HEK293 (cell line): ENCODE data around the gene SRD5A3.

Experiments
- CTCF ChIA-PET: fragments of 350-600 bp; formaldehyde crosslinking; extraction: SDS; loops from one replicate; lab custom pipeline; 2021; ENCODE audit warnings: antibody characterized with exemption; lab: Yijun Ruan, JAX
- POLR2A ChIA-PET: fragments of 300-600 bp; formaldehyde crosslinking; extraction: SDS; loops from one replicate; lab custom pipeline; 2020; ENCODE audit warnings: antibody characterized with exemption, inconsistent platforms; lab: Yijun Ruan, JAX
- H3K27ac ChIP-seq: fragments of 200-500 bp; sonication (Bioruptor generic); 2 replicates; pipeline ENCODE4 v1.5.1; 2014; ENCODE audit warnings: low read depth, low read length, control low read depth, inconsistent platforms; ENCODE audit errors: extremely low read depth
- H3K36me3 ChIP-seq, 2 experiments: fragments of 200-500 bp in 1 of 2; sonication (Bioruptor generic) in 1 of 2; 1 replicate in 1 of 2; 2 replicates in 1 of 2; pipeline ENCODE4 v1.5.1; 2014 to 2017; ENCODE audit warnings: inconsistent platforms in 2 of 2, low read length in 2 of 2; ENCODE audit not compliant: control insufficient read depth in 2 of 2, insufficient read depth in 1 of 2
- H3K4me1 ChIP-seq: fragments of 200-500 bp; sonication (Bioruptor generic); 2 replicates; pipeline ENCODE4 v1.5.1; 2014; ENCODE audit warnings: mild to moderate bottlenecking, low read length, inconsistent platforms; ENCODE audit not compliant: control insufficient read depth, insufficient read depth
- H3K4me3 ChIP-seq: 2 replicates; pipeline ENCODE4 v1.5.1; 2011; ENCODE audit warnings: low read depth, mild to moderate bottlenecking, control low read depth, low read length, moderate library complexity
- H3K9me3 ChIP-seq: fragments of 200-500 bp; sonication (Bioruptor generic); 2 replicates; pipeline ENCODE4 v1.5.1; 2014; ENCODE audit warnings: low read depth, low read length, inconsistent platforms; ENCODE audit not compliant: control insufficient read depth, insufficient read depth
- GLI4 ChIP-seq: fragments of 450-650 bp; formaldehyde crosslinking; IDR thresholded peaks from 2 replicates; pipeline ENCODE4 v1.5.1; 2016; ENCODE audit warnings: missing biosample characterization, missing genetic modification characterization
- KLF8 ChIP-seq: fragments of 450-650 bp; formaldehyde crosslinking; IDR thresholded peaks from 2 replicates; pipeline ENCODE4 v1.5.1; 2016; ENCODE audit warnings: missing biosample characterization, missing genetic modification characterization
- REST ChIP-seq: fragments of 450-650 bp; formaldehyde crosslinking; IDR thresholded peaks from 2 replicates; pipeline ENCODE4 v1.5.1; 2016; ENCODE audit warnings: missing biosample characterization, missing genetic modification characterization
- SALL2 ChIP-seq: fragments of 450-650 bp; formaldehyde crosslinking; IDR thresholded peaks from 2 replicates; pipeline ENCODE4 v1.5.0; 2017; ENCODE audit warnings: missing biosample characterization, mild to moderate bottlenecking, missing genetic modification characterization, borderline replicate concordance
- SCRT2 ChIP-seq: fragments of 450-650 bp; formaldehyde crosslinking; IDR thresholded peaks from 2 replicates; pipeline ENCODE4 v1.5.1; 2016; ENCODE audit warnings: missing biosample characterization, missing genetic modification characterization
- WT1 ChIP-seq: fragments of 450-650 bp; formaldehyde crosslinking; IDR thresholded peaks from 2 replicates; pipeline ENCODE4 v1.5.1; 2016; ENCODE audit warnings: missing biosample characterization, missing genetic modification characterization
- ZBTB44 ChIP-seq: fragments of 450-650 bp; IDR thresholded peaks from 2 replicates; pipeline ENCODE4 v1.5.1; 2018; ENCODE audit warnings: missing biosample characterization, mild to moderate bottlenecking, missing genetic modification characterization
- ZEB2 ChIP-seq: fragments of 450-650 bp; formaldehyde crosslinking; IDR thresholded peaks from 2 replicates; pipeline ENCODE4 v1.5.1; 2016; ENCODE audit warnings: missing biosample characterization, missing genetic modification characterization
- ZFHX2 ChIP-seq: fragments of 450-650 bp; formaldehyde crosslinking; conservative IDR thresholded peaks from 2 replicates; pipeline ENCODE4 v1.5.1; 2016; ENCODE audit warnings: missing biosample characterization, missing genetic modification characterization
- ZFP41 ChIP-seq: fragments of 450-650 bp; formaldehyde crosslinking; IDR thresholded peaks from 2 replicates; pipeline ENCODE4 v1.5.1; 2016; ENCODE audit warnings: missing biosample characterization, missing genetic modification characterization, borderline replicate concordance
- ZNF157 ChIP-seq: fragments of 450-650 bp; formaldehyde crosslinking; IDR thresholded peaks from 2 replicates; pipeline ENCODE4 v1.5.1; 2016; ENCODE audit warnings: missing biosample characterization, missing genetic modification characterization
- ZNF175 ChIP-seq: fragments of 450-650 bp; formaldehyde crosslinking; IDR thresholded peaks from 2 replicates; pipeline ENCODE4 v1.5.1; 2016; ENCODE audit warnings: missing biosample characterization, missing genetic modification characterization
- ZNF26 ChIP-seq: fragments of 450-650 bp; formaldehyde crosslinking; IDR thresholded peaks from 2 replicates; pipeline ENCODE4 v1.5.1; 2016; ENCODE audit warnings: missing biosample characterization, missing genetic modification characterization
- ZNF324 ChIP-seq: fragments of 450-650 bp; formaldehyde crosslinking; IDR thresholded peaks from 2 replicates; pipeline ENCODE4 v1.5.1; 2016; ENCODE audit warnings: missing biosample characterization, missing genetic modification characterization
- ZNF335 ChIP-seq: fragments of 450-650 bp; formaldehyde crosslinking; conservative IDR thresholded peaks from 2 replicates; pipeline ENCODE4 v1.5.1; 2016; ENCODE audit warnings: missing biosample characterization, missing genetic modification characterization
- ZNF354C ChIP-seq: fragments of 450-650 bp; formaldehyde crosslinking; IDR thresholded peaks from 2 replicates; pipeline ENCODE4 v1.5.1; 2016; ENCODE audit warnings: missing biosample characterization, missing genetic modification characterization, low read depth, borderline replicate concordance
- ZNF488 ChIP-seq: fragments of 450-650 bp; formaldehyde crosslinking; IDR thresholded peaks from 2 replicates; pipeline ENCODE4 v1.5.1; 2016; ENCODE audit warnings: missing biosample characterization, missing genetic modification characterization
- ZNF530 ChIP-seq: fragments of 450-650 bp; formaldehyde crosslinking; IDR thresholded peaks from 2 replicates; pipeline ENCODE4 v1.5.1; 2016; ENCODE audit warnings: low read depth, missing biosample characterization, missing genetic modification characterization
- ZNF623 ChIP-seq: fragments of 450-650 bp; formaldehyde crosslinking; IDR thresholded peaks from 2 replicates; pipeline ENCODE4 v1.5.1; 2016; ENCODE audit warnings: missing biosample characterization, missing genetic modification characterization
- ZNF670 ChIP-seq: fragments of 450-650 bp; formaldehyde crosslinking; IDR thresholded peaks from 2 replicates; pipeline ENCODE4 v1.5.1; 2016; ENCODE audit warnings: missing biosample characterization, missing genetic modification characterization, low read depth
- ZNF707 ChIP-seq: fragments of 450-650 bp; formaldehyde crosslinking; IDR thresholded peaks from 2 replicates; pipeline ENCODE4 v1.5.1; 2016; ENCODE audit warnings: missing biosample characterization, missing genetic modification characterization
- ZNF747 ChIP-seq: fragments of 450-650 bp; formaldehyde crosslinking; IDR thresholded peaks from 2 replicates; pipeline ENCODE4 v1.5.1; 2016; ENCODE audit warnings: missing biosample characterization, missing genetic modification characterization
- ZNF776 ChIP-seq: fragments of 450-650 bp; formaldehyde crosslinking; IDR thresholded peaks from 2 replicates; pipeline ENCODE4 v1.5.0; 2017; ENCODE audit warnings: missing biosample characterization, missing genetic modification characterization, borderline replicate concordance
- ZNF785 ChIP-seq: fragments of 450-650 bp; formaldehyde crosslinking; IDR thresholded peaks from 2 replicates; pipeline ENCODE4 v1.5.1; 2016; ENCODE audit warnings: missing biosample characterization, missing genetic modification characterization
- ZNF791 ChIP-seq: fragments of 450-650 bp; formaldehyde crosslinking; IDR thresholded peaks from 2 replicates; pipeline ENCODE4 v1.5.1; 2016; ENCODE audit warnings: missing biosample characterization, missing genetic modification characterization
- ZNF792 ChIP-seq: fragments of 450-650 bp; formaldehyde crosslinking; IDR thresholded peaks from 2 replicates; pipeline ENCODE4 v1.5.1; 2016; ENCODE audit warnings: missing biosample characterization, missing genetic modification characterization
- ZSCAN30 ChIP-seq: fragments of 450-650 bp; IDR thresholded peaks from 2 replicates; pipeline ENCODE4 v1.5.1; 2018; ENCODE audit warnings: missing biosample characterization, mild to moderate bottlenecking, missing genetic modification characterization, moderate library complexity
- ZSCAN5A ChIP-seq: fragments of 450-650 bp; formaldehyde crosslinking; IDR thresholded peaks from 2 replicates; pipeline ENCODE4 v1.5.1; 2016; ENCODE audit warnings: missing biosample characterization, missing genetic modification characterization

The SRD5A3 gene

GRCh38 chr4:55366621-55367020 is 20.6 kb downstream of the SRD5A3 start (continued):
- TF ChIP-seq ZNF792 (no peak), ZNF747 (no peak)

- no peaks in the 10 kb centered on the region for H3K9me3 ChIP-seq
- peaks cover 0 to 29% of the 10 kb centered on the region in 2 experiments; a peak in 2 of 3 replicates for H3K36me3 ChIP-seq
- H3K4me3 ChIP-seq = no peak overlapping the region
- H3K4me1 ChIP-seq = no peaks in the 10 kb centered on the region
- H3K27ac ChIP-seq = no peak overlapping the region
- TF ChIP-seq ZNF26 (tag by site-specific recombination) (no peak), ZFHX2 (no peak), ZNF776 (no peak), ZNF670 (tag by site-specific recombination) (no peak), ZNF785 (no peak), ZSCAN5A (tag by site-specific recombination) (no peak), ZFP41 (tag by site-specific recombination) (no peak), KLF8 (tag by site-specific recombination) (no peak), ZNF488 (tag by site-specific recombination) (no peak), ZNF157 (tag by site-specific recombination) (no peak), ZNF530 (tag by site-specific recombination) (no peak), ZNF324 (no peak), ZSCAN30 (tag by site-specific recombination) (no peak), SALL2 (tag by site-specific recombination) (no peak), ZNF354C (tag by site-specific recombination) (no peak), ZNF335 (no peak)
- ChIA-PET POLR2A (no interaction called here), CTCF (no interaction called here)
Measured at GRCh38 chr4:55367084-55367722, 21.2 kb downstream of the SRD5A3 start.

GRCh38 chr4:55369968-55370367 is 23.9 kb downstream of the SRD5A3 start:
- CTCF ChIA-PET = interaction anchor here (1.4 kb wide), 1 partner anchor 24 kb away, joined by 4 read pairs; the partner anchor contains the start of gene SRD5A3
- POLR2A ChIA-PET = no interaction called here
- Histone ChIP-seq H3K9me3 (no peaks in the 10 kb centered on the region), H3K4me1 (no peaks in the 10 kb centered on the region), H3K27ac (no peak overlapping the region), H3K4me3 (no peak overlapping the region), H3K36me3 (peaks cover 0 to 21% of the 10 kb centered on the region in 2 experiments; a peak in 2 of 3 replicates)
- TF ChIP-seq REST (tag by site-specific recombination) (no peak), GLI4 (tag by site-specific recombination) (no peak), SCRT2 (no peak), ZBTB44 (tag by site-specific recombination) (no peak), ZEB2 (tag by site-specific recombination) (no peak), WT1 (tag by site-specific recombination) (no peak), ZNF707 (tag by site-specific recombination) (no peak), ZNF175 (no peak), ZNF623 (tag by site-specific recombination) (no peak), ZNF791 (tag by site-specific recombination) (no peak)
